Endothelial cell of umbilical vein (primary cell): ENCODE data around the gene KRT17. TPM values are rescaled to one million over a fixed set of nuclear protein-coding genes. Genes with fewer than 3 reads are reported as not detected.

ENCODE experiments used
- BruUV-seq: library from RNA; stranded (reverse); fragments of 400-500 nt; replicated peaks from 2 replicates; lab custom pipeline; 2021; lab: Mats Ljungman, UMichigan
- CTCF ChIA-PET: fragments of 300-600, 350-600 bp; sonication (Branson Sonifier 250); formaldehyde crosslinking; loops from one replicate; lab custom pipeline; 2021; ENCODE audit warnings: antibody characterized with exemption, inconsistent platforms; lab: Charles Lee
- POLR2A ChIA-PET: fragments of 300-600, 350-600 bp; sonication (Branson Sonifier 250); formaldehyde crosslinking; loops from one replicate; lab custom pipeline; 2021; ENCODE audit warnings: antibody characterized with exemption, inconsistent platforms; lab: Charles Lee
- DNase-seq: peaks from one replicate; pipeline ENCODE4 v3.0.0-alpha.2; 2011; ENCODE audit warnings: low read depth, low spot score
- FAIRE-seq: peaks from 2 replicates; lab custom pipeline; 2011; peaks lifted over from hg19 to GRCh38; lab: Jason Lieb, UNC
- H2AFZ ChIP-seq: 2 replicates; pipeline ENCODE4 v1.6.0; 2012; ENCODE audit warnings: low read depth, low read length, control low read depth, inconsistent platforms
- H3K27ac ChIP-seq: 2 replicates; pipeline ENCODE4 v1.5.1; 2011; ENCODE audit warnings: low read depth, mild to moderate bottlenecking, control low read depth, low read length, moderate library complexity; ENCODE audit not compliant: insufficient read depth
- H3K27me3 ChIP-seq, 2 experiments: 2 replicates each; pipeline versions ENCODE4 v1.6.0 to v1.6.1; 2011; ENCODE audit warnings: low read length in 2 of 2, mixed read lengths in 1 of 2; ENCODE audit not compliant: control insufficient read depth in 2 of 2, insufficient read depth in 2 of 2
- H3K36me3 ChIP-seq, 2 experiments: 2 replicates in 1 of 2; 3 replicates in 1 of 2; pipeline ENCODE4 v1.5.1; 2011; ENCODE audit warnings: low read length in 2 of 2, mild to moderate bottlenecking in 1 of 2, moderate library complexity in 1 of 2; ENCODE audit not compliant: control insufficient read depth in 2 of 2, insufficient read depth in 2 of 2; ENCODE audit errors: extremely low read depth in 1 of 2
- H3K4me1 ChIP-seq: 3 replicates; pipeline ENCODE4 v1.5.1; 2011; ENCODE audit warnings: mild to moderate bottlenecking, low read length; ENCODE audit not compliant: control insufficient read depth, insufficient read depth; ENCODE audit errors: extremely low read depth
- H3K4me2 ChIP-seq: 2 replicates; pipeline ENCODE4 v1.6.1; 2011; ENCODE audit warnings: low read length, control low read depth, mixed read lengths; ENCODE audit not compliant: insufficient read depth
- H3K4me3 ChIP-seq, 3 experiments: fragments of 200-600 bp in 1 of 3; sonication (generic), shearing (Covaris generic) in 1 of 3; replicated peaks in 1 of 3; 2 replicates each; pipeline ENCODE4 v1.5.1; 2011 to 2016; ENCODE audit warnings: control low read depth in 3 of 3, low read length in 3 of 3, mild to moderate bottlenecking in 2 of 3, inconsistent platforms in 1 of 3, low read depth in 1 of 3, moderate library complexity in 1 of 3; ENCODE audit not compliant: insufficient read depth in 1 of 3
- H3K79me2 ChIP-seq: 2 replicates; pipeline ENCODE4 v1.6.0; 2012; ENCODE audit warnings: low read length, inconsistent platforms; ENCODE audit not compliant: control insufficient read depth, insufficient read depth
- H3K9ac ChIP-seq: replicated peaks from 2 replicates; pipeline ENCODE3; 2011; ENCODE audit warnings: low read length, control low read depth; ENCODE audit not compliant: insufficient read depth; ENCODE audit errors: extremely low read depth
- H3K9me1 ChIP-seq: replicated peaks from 3 replicates; pipeline ENCODE4 v1.6.0; 2011; ENCODE audit warnings: mild to moderate bottlenecking, low read length; ENCODE audit not compliant: control insufficient read depth, insufficient read depth; ENCODE audit errors: extremely low read depth
- H3K9me3 ChIP-seq: replicated peaks from 2 replicates; pipeline ENCODE4 v1.5.1; 2012; ENCODE audit warnings: low read length, inconsistent platforms; ENCODE audit not compliant: control insufficient read depth, insufficient read depth
- H4K20me1 ChIP-seq: replicated peaks from 2 replicates; pipeline ENCODE3; 2011; ENCODE audit warnings: mild to moderate bottlenecking, low read length; ENCODE audit not compliant: control insufficient read depth, insufficient read depth; ENCODE audit errors: extremely low read depth
- EZH2 ChIP-seq: IDR thresholded peaks from 2 replicates; pipeline ENCODE4 v1.6.1; 2012; ENCODE audit warnings: borderline replicate concordance, low read depth, mild to moderate bottlenecking, moderate library complexity, low read length, inconsistent platforms; ENCODE audit not compliant: severe bottlenecking
- FOS ChIP-seq: IDR thresholded peaks from 2 replicates; pipeline ENCODE4 v1.6.1; 2011; ENCODE audit warnings: mild to moderate bottlenecking, low read length, moderate library complexity, borderline replicate concordance; ENCODE audit not compliant: insufficient read depth
- GATA2 ChIP-seq: IDR thresholded peaks from 2 replicates; pipeline ENCODE4 v1.7.0; 2011; ENCODE audit warnings: low read depth, mild to moderate bottlenecking, moderate library complexity, mixed read lengths, low read length; ENCODE audit not compliant: insufficient read length, insufficient read depth
- JUN ChIP-seq: IDR thresholded peaks from 2 replicates; pipeline ENCODE4 v1.6.1; 2011; ENCODE audit warnings: borderline replicate concordance, low read depth; ENCODE audit not compliant: insufficient read length, insufficient read depth
- MYC ChIP-seq: IDR thresholded peaks from one replicate; pipeline ENCODE4 v1.6.1; 2011; ENCODE audit warnings: mild to moderate bottlenecking, low read depth, low read length
- POLR2A ChIP-seq: IDR thresholded peaks from 2 replicates; pipeline ENCODE4 v1.6.1; 2012; ENCODE audit warnings: low read depth, mild to moderate bottlenecking, control low read depth, low read length
- POLR2AphosphoS5 ChIP-seq: IDR thresholded peaks from 2 replicates; pipeline ENCODE4 v1.6.1; 2012; ENCODE audit warnings: low read depth, mild to moderate bottlenecking, control low read depth, low read length, moderate library complexity; ENCODE audit not compliant: insufficient read depth
- dilution Hi-C: fragments of 300-500 bp; cut with MboI; formaldehyde crosslinking; loops from one replicate; pipeline ENCODE4 v1.15.0; 2019; ENCODE audit warnings: low sequenced_read_pairs; ENCODE audit not compliant: extremely low pct_ligation_motif_present
- intact Hi-C: fragments of 100-400 bp; cut with micrococcal nuclease; formaldehyde crosslinking; loops from one replicate; pipeline ENCODE4 v1.10.0; 2022
- polyA plus RNA-seq, 4 experiments: library from polyadenylated mRNA; depleted of rRNA in 3 of 4; stranded (reverse) in 3 of 4; unstranded in 1 of 4; fragments of >200 nt; gene quantifications; 2 replicates each; pipeline versions ENCODE4 v1.2.1 to v1.2.3, GENCODE V29; 2011 to 2012; ENCODE audit warnings: missing spikeins in 1 of 4
- total RNA-seq: library from RNA; stranded (reverse); gene quantifications from 2 replicates; pipeline ENCODE4 v1.2.3, GENCODE V29; 2021
- TF ChIP-seq, protein P1 (sequence below), 2 donors: IDR thresholded peaks; 1 replicate in 1 of 2; 2 replicates in 1 of 2; pipeline ENCODE4 v1.5.1; 2011; ENCODE audit warnings: low read length in 2 of 2, mild to moderate bottlenecking in 2 of 2, moderate library complexity in 2 of 2, control low read depth in 1 of 2, inconsistent platforms in 1 of 2, low read depth in 1 of 2; ENCODE audit not compliant: insufficient read depth in 1 of 2; ENCODE audit errors: extremely low read depth in 1 of 2
- TF ChIP-seq, protein P2 (sequence below): IDR thresholded peaks from 2 replicates; pipeline ENCODE4 v1.6.1; 2011; ENCODE audit not compliant: insufficient read depth, insufficient read length

The KRT17 gene
- total and polyA plus RNA-seq, 2 donors (not counting 3 experiments of a cell fraction or from before 2014, with no cell fraction given), result 0.83 to 1.6 TPM

DNA sequence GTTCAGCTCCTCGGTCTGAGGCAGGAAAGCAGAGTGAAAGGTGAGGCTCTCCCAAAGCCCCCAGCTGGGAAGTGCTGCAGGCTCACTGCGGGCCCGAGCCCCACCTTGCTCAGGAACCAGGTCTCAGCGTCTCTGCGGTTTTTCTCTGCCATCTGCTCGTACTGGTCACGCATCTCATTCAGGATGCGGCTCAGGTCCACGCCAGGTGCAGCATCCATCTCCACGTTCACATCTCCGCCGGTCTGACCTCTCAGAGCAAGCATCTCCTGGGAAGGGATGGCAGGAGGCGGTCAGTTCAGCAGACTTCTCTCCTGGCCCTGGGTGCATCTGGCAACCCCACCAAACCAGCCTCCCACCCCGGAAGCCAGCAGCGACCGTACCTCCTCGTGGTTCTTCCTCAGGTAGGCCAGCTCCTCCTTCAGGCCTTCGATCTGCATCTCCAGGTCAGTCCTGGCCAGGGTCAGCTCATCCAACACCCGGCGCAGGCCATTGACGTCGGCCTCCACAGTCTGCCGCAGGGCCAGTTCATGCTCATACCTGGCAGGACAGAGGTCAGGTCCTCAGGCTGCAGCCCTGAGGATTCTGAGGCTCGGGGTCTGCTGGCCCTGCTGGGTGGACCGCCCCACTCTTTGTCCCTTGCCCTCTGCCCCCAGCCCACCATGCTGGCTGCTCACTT is 13.3 kb downstream of the KRT17 start:
- BruUV-seq, result no TSS peak
- no peaks in the 10 kb centered on the region for H3K4me1 ChIP-seq
- H3K36me3 ChIP-seq, result no peaks in the 10 kb centered on the region
- FAIRE-seq, result no peak
- ChIA-PET CTCF (interaction anchor here (1.4 kb wide), 1 partner anchor 32 kb away, joined by 4 read pairs; no protein-coding TSS in a partner anchor), POLR2A (no interaction called here)
- intact Hi-C loops, result loop anchor here (1.0 kb wide), 1 partner anchor 37 kb away; no protein-coding TSS in a partner anchor
- no peak for TF ChIP-seq GATA2
- TF ChIP-seq POLR2A, result no peak
- no peak for TF ChIP-seq EZH2
- TF ChIP-seq JUN, result no peak
- TF ChIP-seq, protein P1, sequence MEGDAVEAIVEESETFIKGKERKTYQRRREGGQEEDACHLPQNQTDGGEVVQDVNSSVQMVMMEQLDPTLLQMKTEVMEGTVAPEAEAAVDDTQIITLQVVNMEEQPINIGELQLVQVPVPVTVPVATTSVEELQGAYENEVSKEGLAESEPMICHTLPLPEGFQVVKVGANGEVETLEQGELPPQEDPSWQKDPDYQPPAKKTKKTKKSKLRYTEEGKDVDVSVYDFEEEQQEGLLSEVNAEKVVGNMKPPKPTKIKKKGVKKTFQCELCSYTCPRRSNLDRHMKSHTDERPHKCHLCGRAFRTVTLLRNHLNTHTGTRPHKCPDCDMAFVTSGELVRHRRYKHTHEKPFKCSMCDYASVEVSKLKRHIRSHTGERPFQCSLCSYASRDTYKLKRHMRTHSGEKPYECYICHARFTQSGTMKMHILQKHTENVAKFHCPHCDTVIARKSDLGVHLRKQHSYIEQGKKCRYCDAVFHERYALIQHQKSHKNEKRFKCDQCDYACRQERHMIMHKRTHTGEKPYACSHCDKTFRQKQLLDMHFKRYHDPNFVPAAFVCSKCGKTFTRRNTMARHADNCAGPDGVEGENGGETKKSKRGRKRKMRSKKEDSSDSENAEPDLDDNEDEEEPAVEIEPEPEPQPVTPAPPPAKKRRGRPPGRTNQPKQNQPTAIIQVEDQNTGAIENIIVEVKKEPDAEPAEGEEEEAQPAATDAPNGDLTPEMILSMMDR (IDR thresholded peaks at IDR 0.05; ENCODE audit: extremely low read depth in 1 of 2, insufficient read depth in 1 of 2, low read depth in 1 of 2, low read length in 2 of 2), result no peak
- no peak for TF ChIP-seq FOS
- TF ChIP-seq MYC, result no peak
- TF ChIP-seq, protein P2, sequence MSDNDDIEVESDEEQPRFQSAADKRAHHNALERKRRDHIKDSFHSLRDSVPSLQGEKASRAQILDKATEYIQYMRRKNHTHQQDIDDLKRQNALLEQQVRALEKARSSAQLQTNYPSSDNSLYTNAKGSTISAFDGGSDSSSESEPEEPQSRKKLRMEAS, result no peak
- no peak for TF ChIP-seq POLR2AphosphoS5
- no peaks in the 10 kb centered on the region for H3K27me3 ChIP-seq
- no peak overlapping the region for H3K4me2 ChIP-seq
- no peaks in the 10 kb centered on the region for H3K79me2 ChIP-seq
- dilution Hi-C loops, result no loop called here
- no peak overlapping the region for H3K27ac ChIP-seq
- no peak for DNase-seq
- H3K9ac ChIP-seq, result no peak overlapping the region
- no peak overlapping the region for H2AFZ ChIP-seq
- H3K9me1 ChIP-seq, result no peaks in the 10 kb centered on the region
- H3K9me3 ChIP-seq, result no peaks in the 10 kb centered on the region
- H4K20me1 ChIP-seq, result no peaks in the 10 kb centered on the region
- no peak overlapping the region for H3K4me3 ChIP-seq
